NCI-H460 (cell line): Measurements from ENCODE around the gene KDM4D. TPM values are rescaled to one million over a fixed set of nuclear protein-coding genes. Genes with fewer than 3 reads are reported as not detected.
"Not testable (repeated sequence)": the region's sequence is repeated elsewhere in the genome, so short reads cannot be mapped to it uniquely, and the experiment has no call there.

Source experiments
- DNase-seq: peaks from one replicate; pipeline ENCODE4 v3.0.0-alpha.2; 2016; ENCODE audit warnings: low read depth; ENCODE audit errors: extremely low read depth
- polyA plus RNA-seq: library from polyadenylated mRNA; depleted of rRNA; stranded (reverse); fragments of >200 nt; gene quantifications from 2 replicates; pipeline ENCODE4 v1.2.3, GENCODE V29; 2014; cell fraction: nucleus; rRNA removed
- total RNA-seq: library from RNA; depleted of rRNA; stranded (reverse); fragments of >200 nt; shearing (Covaris generic); gene quantifications from 2 replicates; pipeline ENCODE4 v1.2.3, GENCODE V29; 2014; rRNA removed

KDM4D gene
- total RNA-seq, result 0.17 and 0.57 TPM in 2 replicates
- polyA plus RNA-seq, result 1.2 TPM in 1 of 2 replicates, not detected in the other

- DNase-seq, result peak; percentile 88
Measured at GRCh38 chr11:94973099-94973968, at the start of gene KDM4D, which contains the start of gene CWC15. KDM4D (plus strand) TSS chr11:94973709; CDS start chr11:94997373, 23,664 bp downstream. CWC15 (minus strand) TSS chr11:94973556; CDS start chr11:94972185, 1,371 bp downstream.

- no peak for DNase-seq
Measured at GRCh38 chr11:94924171-94924572, 49.3 kb upstream of the KDM4D start.

GRCh38 chr11:94924612-94925011, 48.9 kb upstream of the KDM4D start:
- DNase-seq, result no peak

- DNase-seq, result no peak
Measured at GRCh38 chr11:94925422-94926270, 47.9 kb upstream of the KDM4D start.

DNA sequence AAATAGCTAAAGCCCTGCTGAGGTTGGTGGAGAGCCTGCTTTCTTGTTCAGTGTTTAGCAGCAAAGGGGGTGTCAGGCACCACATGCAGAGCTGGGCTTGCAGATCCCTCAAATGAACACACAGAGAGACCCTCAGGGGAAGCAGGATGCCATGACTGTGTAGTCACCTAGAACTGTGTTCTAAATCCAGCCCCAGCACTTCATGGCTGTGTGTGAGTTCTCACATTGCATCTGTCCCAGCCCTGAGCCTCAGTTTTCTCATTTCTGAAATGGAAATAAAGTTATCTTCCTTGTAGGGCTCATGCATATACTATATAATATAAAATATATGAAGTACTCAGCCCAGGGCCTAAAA, 47.3 kb upstream of the KDM4D start:
- DNase-seq, result no peak

DNA sequence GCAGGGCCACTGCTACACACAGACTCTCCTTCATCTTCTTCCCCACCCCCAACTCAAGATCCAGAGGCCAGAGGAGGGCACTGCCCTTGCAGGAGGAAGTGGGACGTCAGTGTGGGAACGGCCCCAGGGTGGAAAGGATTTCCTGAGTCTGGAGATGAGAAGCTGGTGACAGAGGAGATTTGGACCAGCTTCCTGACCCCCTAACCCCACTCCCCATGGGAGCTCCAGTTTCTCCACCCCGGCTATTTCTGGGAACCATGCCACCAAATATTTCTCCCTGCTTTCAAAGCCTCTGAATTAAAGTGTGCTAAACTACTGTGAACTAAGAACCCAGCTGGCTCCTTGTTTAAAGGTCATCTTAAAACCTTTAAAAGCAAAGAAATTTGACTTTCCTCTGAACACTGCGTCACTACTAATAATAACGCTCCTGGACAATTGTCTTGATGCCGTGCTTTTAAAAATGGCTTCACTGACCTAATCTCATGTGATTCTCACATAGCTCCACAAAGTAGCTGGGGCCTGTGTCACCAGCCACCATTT, 46.7 kb upstream of the KDM4D start:
- DNase-seq, result peak; percentile 18

DNA sequence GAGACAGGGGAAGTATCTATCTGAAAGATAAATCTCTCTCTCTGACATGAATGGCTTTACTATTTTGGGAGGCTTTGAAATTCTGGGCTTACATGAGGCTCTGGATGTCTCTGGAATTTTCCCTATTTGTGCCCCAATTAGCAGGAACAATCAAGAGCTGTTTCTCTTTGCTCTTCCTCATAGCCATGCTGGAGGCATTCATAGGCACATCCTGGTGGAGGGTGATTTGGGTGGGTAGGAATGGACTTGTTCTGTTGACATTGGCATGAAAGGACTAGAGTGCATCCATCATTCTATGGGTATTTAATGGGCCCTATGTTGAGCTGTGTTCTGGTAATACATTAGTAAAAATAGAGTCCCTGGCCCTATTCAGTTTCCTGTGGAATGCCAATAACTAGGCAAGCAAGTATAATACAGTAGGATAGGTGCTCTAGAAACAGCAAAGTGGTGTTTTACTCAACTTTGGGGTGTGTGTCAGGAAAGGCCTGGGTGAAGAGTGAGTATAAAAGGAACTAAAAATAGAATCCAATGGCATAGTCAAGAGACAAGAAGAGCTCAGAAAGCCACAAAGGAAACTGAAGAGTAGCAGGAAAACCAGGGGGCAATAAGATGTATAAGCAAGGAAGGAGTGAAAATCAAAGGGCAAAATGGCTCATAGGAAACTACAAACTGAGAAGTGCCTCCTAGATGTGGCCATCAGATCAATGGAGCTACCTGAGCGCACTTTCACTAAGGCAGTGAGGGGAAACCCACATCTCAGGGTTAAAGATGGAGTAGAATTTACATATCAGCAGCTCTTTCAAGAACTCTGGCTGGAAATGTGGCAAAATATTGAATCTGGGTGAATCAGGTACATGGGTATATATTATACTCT, 45.2 kb upstream of the KDM4D start:
- no peak for DNase-seq

DNA sequence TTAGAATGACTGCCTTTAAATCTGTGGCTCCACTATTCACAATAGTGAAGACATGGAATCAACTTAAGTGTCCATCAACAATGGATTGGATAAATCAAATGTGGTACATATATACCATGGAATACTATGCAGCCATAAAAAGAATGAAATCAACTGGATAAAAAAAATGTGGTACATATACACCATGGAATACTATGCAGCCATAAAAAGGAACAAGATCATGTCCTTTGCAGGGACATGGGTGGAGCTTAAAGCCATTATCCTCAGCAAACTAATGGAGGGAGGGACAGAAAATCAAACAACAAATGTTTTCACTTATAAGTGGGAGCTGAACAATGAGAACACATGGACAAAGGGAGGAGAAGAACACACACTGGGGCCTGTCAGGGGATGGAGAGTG, 41.4 kb upstream of the KDM4D start:
- not testable (repeated sequence) for DNase-seq

GRCh38 chr11:94932503-94932902, 41.0 kb upstream of the KDM4D start:
- DNase-seq, result no peak

DNA sequence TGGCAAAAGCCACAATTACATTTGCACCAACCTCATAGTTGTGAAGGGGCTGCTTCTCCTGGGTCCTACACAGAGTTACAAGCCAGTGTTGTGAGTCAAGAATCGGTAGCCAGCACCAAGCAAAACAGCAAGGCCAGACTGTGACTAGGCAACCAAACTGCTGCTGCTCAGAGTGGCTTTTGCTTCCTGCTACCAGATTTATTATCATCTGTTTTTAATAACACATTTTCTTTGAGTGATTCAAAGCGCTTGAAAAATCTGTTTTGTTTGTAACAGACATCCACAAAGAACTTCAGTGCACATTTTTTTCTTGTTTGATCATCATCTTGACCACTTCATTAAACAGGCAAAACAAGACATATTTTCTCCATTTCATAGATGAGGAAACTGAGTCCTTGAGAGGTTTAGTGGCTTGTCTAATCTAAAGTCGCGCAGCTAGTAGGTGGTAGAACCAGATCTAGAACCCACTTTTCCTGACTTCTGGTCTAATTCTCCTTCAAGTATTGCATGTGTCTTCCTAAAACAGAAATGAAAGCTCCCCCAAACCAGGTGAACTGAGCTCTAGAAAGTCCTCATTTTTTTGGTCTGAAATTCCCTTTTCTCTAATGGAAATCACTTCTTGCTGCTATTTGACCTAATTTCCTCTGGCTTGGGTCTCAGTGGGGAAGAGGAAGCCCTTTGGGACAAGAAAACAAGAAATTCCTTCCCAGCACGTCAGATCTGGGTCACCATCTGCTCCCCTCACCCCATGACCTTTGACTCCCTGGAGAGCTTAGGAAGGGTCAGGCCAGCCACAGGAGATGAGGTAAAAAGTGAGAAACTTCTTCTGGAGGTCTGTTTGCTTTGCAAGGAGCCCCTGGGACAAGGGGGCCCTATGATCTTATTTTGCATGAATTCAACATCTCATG, 40.0 kb upstream of the KDM4D start:
- no peak for DNase-seq

DNA sequence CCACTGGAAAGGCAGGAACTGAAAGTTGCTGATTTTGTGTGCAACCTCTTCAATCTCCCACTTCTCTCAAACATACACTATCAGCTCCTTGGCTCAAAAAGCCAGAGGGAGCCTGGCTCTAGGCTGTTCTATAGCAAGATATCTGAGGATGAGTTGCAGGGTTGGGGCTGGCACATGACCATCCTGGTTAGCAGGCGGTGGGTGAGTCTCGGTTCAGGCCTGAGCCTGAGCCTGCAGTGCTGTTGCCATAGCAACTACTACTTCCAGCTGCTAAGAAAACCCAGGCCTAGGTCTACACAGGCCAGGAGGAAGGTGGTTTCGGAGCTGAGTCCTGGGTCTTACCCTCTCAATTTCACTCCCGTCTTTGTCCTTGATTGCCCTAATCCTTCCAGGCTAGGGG, 39.1 kb upstream of the KDM4D start:
- DNase-seq, result no peak

- no peak for DNase-seq
Measured at GRCh38 chr11:94934846-94935245, 38.7 kb upstream of the KDM4D start.

GRCh38 chr11:94938095-94939055, 35.1 kb upstream of the KDM4D start:
- DNase-seq, result no peak

- DNase-seq, result no peak
Measured at GRCh38 chr11:94939346-94939745, 34.2 kb upstream of the KDM4D start.

DNA sequence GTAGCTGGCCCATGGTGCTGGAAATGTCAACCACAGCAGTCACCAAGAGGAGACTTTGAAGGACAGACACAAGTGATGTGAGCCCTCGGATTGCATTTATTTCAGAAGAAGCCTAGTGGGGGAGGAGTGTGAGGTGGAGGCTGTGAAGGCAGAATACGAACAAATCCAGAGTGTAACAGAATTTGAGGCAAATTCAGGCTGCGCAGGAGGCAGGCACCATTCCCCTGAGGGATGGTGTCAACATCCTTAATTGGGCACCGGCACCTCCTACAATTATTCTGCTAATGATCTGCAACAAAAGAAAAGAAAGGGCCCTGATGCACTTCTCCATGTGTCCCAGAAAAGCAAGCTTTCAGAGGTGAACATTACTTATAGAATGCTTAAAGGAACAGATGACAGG, 32.4 kb upstream of the KDM4D start:
- no peak for DNase-seq

DNA sequence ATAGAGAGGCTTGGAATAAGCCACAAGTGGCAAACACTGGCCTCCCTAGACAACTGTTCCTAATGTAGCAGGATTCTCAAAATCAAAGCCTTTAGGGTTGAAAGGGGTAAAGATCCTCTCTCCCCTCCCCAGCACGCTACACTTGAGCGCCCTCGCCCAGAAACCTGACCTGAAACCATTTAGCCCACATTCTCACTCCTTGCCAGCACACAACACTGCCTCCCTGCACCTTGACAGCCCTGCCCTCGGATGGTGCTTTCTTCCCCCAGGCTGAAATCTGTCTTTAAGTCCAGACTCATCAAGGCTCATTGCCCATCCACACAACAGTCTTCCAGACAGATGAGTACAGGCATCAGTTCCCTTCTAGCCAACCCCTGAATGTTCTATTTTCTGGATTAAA, 26.7 kb upstream of the KDM4D start:
- no peak for DNase-seq

GRCh38 chr11:94948070-94948617, 25.4 kb upstream of the KDM4D start:
- DNase-seq, result no peak

GRCh38 chr11:94954753-94955152, 18.8 kb upstream of the KDM4D start:
- no peak for DNase-seq
